ENCODE data around the gene PFKM.
"Not testable (repeated sequence)": the region's sequence is repeated elsewhere in the genome, so short reads cannot be mapped to it uniquely, and the experiment has no call there.

Gene PFKM

GRCh38 chr12:48119078-48119833 is at the start of gene PFKM:
PFKM (plus strand) TSS chr12:48119364; CDS start chr12:48122775, 3,411 bp downstream.
- peak; percentile 80 for DNase-seq

GRCh38 chr12:48070033-48070432 is 49.1 kb upstream of the PFKM start:
- no peak for DNase-seq

DNA sequence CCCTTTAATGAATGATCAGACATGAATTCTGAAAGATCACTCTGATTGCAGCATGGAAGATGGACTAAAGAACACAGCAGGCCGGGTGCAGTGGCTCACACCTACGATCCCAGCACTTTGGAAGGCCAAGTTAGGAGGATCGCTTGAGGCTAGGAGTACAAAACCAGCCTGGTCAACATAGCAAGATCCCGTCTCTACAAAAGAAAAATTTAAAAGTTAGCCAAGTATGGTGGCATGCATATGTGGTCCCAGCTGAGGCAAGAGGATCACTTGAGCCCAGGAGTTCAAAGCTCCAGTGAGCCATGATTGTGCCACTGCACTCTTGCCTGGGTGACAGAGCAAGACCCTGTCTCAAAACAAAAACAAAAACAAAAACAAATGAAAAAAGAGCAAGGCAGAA is 48.4 kb upstream of the PFKM start:
- no peak for DNase-seq

DNA sequence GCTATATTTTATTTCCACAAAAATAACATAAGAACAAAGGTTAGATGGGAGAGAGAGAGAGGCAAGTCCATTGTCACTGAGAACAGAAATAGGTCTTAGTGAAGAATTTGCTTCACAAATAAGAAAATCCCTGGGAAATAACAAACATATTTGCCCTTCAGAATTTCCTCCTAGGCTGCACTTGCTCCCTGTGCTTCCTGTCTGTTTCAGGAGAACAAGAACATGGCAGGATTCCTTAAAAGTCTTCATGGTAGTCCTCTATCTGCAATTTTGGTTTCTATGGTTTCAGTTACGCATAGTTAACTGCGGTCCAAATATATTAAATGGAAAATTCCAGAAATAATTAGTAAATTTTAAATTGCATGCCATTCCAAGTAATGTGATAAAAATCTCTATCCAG is 47.4 kb upstream of the PFKM start:
- DNase-seq = no peak

GRCh38 chr12:48072266-48072665 is 46.9 kb upstream of the PFKM start:
- DNase-seq = no peak

GRCh38 chr12:48074266-48074665 is 44.9 kb upstream of the PFKM start:
- DNase-seq = no peak

DNA sequence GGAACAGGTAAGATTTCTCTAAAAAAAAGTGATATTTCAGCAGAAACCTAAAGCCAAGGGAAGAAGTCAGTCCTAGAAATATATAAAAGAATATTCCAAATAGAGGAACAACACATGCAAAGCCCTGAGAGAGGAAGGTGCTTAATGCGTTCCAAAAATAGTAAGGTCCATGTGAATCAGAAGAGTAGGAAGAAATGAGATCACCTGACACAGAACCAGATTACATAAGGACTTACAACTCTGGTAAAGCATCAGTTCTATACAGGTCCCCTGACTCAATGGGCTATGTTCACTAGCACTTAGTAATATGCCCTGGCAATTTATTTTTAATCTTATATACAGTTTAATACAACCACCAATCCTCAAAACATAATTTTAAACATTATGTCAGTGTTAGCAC is 43.3 kb upstream of the PFKM start:
- no peak for DNase-seq

DNA sequence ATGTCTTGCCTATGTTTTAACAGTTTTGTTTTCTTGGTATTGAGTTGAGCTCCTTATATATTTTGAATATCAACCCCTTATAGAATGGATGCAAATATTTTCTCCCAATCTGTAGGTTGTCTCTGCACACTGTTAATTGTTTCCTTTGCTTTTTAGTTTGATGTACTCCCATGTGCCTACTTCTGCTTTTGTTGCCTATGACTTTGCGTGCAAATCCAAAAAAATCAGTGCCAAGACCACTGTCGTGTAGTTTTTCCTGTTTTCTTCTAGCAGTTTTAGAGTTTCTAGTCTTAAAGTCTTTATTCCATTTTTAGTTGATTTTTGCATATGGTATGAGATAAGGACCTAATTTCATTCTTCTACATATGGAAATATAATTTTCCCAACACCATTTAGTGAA is 42.1 kb upstream of the PFKM start:
- no peak for DNase-seq

GRCh38 chr12:48078901-48079300 is 40.3 kb upstream of the PFKM start:
- DNase-seq = no peak

DNA sequence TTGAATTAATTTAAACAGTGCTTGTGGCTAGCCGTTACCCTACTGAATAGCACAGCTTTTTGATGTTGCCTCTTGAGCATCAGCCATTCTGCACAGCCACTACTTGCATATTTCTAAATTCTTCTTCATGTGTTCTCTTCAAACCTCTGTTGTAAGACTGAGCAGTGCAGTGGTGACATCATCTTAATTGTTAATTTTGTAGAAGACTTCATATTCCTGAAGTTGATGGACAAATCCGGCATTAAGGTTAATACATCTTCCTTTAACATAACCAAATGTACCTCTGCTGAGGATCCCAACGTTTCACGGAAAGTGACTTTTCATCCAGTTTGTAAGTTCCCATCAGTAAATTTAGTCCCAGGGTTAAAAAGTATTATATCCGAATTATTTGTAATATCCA is 38.9 kb upstream of the PFKM start:
- no peak for DNase-seq

DNA sequence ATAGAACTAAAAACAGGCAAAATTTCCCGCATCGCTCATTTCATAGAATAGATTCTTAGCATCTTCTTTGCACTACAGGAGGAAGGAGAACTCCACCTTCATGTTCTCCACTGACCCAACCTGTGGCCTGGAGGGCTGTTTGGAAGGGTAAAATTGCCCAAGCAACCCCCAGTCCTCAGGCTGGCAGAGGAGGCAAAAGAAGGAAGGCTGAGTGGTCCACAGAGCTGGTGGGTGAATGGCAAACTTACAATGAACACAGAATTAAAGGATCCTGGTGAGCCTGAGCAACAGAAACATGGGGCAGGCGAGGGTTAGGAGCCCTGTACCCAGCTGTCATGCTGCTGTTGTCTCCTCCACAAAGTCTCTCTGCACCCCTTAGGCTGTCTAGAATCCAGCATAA is 38.3 kb upstream of the PFKM start:
- DNase-seq = no peak

GRCh38 chr12:48084066-48084465 is 35.1 kb upstream of the PFKM start:
- DNase-seq = no peak

GRCh38 chr12:48084841-48085460 is 34.2 kb upstream of the PFKM start:
- DNase-seq = no peak

GRCh38 chr12:48086327-48086726 is 32.8 kb upstream of the PFKM start:
- DNase-seq = no peak

GRCh38 chr12:48092611-48093010 is 26.6 kb upstream of the PFKM start:
- no peak for DNase-seq

DNA sequence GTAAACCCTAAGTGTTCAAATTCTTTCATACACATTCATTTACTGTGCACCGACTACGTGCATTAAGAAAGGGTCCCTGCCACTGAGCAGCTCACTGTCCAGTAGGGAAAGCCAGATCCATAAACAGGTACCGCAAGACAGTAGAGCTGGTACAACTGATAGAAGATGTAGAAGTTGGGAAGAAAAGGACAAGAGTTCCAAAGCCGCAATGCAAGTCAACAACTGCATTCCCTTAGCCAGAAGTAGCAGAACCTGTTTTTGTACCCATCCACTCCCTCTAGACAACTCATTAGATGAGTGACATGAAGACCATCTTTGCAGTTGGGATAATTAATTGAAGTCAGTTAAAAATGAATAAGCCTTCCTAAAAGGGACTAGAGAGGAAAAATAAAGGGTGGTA is 14.6 kb upstream of the PFKM start:
- no peak for DNase-seq

- DNase-seq = peak; percentile 27
Measured at GRCh38 chr12:48105321-48105866, 13.8 kb upstream of the PFKM start.

DNA sequence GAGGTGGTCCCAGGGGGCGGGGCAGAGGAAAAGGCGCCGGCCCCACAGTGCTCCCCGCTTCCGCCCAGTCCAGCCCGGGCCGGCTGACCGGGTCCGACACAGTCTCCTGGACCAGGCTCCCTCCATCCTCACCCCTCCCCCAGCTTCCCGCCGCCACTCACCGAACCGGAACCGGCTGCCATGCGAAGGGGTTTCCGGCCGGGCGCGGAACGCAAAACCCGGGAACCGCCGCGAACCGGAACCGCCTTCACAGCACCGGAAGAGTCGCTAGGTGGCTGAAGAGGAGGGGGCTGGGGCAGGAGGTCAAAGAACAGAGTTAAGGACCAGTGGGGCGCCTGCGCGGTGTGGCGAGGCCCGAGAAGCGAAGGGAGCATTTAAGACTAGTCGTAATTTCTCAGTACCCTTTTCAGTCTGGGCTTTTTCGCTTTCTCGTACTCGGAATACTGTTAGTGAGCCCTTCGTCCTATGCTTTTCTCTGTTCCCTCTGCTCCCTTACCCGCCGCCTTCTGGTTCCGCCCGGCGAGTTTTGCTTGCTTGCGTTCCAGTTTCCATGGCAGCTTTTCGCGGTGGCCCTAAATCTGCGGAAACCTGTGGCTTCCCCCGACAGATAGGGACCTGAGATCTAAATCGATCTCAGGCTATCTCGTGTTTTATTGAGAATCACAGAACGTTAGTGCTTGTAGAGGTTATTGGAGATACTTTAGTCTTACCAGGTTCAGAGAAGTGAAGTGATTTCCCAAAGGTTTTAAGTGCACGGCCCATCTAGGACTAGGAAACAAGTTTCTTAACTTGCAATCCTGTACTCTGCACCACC is 13.1 kb upstream of the PFKM start, which contains the start of gene SENP1:
TSS of gene SENP1 (minus strand) at position 213 of the 814 bp plus-strand sequence. CDS start 4,607 bp downstream, outside the sequence.
- peak; percentile 84 for DNase-seq

DNA sequence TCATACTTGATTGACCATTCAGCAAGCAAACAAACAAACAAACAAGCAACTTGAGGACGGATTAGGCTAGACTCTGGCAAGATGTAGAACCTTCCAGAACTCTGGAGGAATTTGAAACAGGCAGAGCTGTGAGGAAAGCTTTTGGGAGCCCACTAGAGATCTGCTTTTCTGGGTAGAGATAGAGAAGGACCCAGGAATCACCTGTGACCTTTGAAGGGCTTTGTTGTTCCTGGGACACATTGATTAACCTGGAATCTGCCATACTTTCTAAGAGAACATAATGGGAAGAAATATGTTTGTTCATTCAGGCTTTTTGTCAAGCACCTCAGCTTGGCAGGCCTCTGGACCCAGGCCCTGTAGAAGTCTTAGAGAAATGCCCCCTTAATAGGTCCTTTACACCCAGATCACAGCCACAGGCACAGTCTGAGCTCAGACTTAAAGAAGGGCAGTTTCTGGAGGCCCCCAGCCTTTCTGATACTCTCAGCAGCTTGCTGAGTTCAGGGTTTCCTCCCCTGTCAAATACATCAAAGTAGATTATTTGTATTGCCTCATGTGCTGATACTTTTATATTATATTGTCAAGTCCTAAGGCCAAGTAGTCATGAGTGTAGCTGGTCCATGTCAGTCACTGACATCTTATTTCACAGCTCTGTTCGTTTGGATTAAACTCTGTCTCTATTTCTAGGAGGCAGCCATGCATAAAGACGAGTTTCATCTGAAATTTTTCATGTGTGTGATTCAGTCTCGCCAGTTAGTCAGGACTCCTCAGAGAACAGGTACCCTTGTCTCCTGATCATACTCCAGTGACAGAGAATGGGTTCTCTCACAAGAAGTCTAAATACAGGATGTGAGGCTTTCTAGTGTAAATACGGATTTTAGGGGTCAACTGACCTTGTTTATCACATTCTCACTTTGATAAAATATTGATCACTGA is 12.2 kb upstream of the PFKM start:
- no peak for DNase-seq

DNA sequence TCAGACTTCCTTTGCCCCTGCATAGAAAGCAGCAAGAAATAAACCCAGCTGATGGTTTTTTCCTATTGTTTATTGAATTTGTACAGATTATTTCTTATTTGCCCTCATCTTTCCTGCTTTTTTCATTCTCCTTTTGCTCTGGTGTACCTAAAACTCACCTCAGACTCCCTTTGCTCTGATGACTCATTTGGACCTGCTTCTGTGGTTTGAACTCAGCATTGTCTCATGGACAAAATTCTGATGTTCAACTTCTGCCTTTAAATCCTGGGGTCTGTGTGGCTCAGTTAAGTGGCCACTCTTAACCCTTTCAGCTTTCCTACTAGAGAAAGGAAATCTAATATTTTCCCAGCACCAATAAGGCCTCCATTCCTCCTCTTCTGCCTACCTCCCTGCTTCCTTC is 9.7 kb upstream of the PFKM start:
- DNase-seq = no peak

- no peak for DNase-seq
Measured at GRCh38 chr12:48110691-48111311, 8.4 kb upstream of the PFKM start.

- DNase-seq = not testable (repeated sequence)
Measured at GRCh38 chr12:48111312-48111693, 7.9 kb upstream of the PFKM start.
